Cardiac muscle cell (in vitro differentiated cells and primary cell): ENCODE results near the gene MED20. TPM values are rescaled to one million over a fixed set of nuclear protein-coding genes. Genes with fewer than 3 reads are reported as not detected.

ENCODE experiments used
- DNase-seq, 2 donors: peaks; one replicate each; pipeline versions ENCODE4 v3.0.0 to v3.0.0-alpha.2; 2010 to 2017; ENCODE audit warnings: low read depth in 1 of 2, low spot score in 1 of 2
- H3K27ac ChIP-seq: fragments of 200-600 bp; sonication (generic); 2 replicates; pipeline ENCODE4 v1.5.1; 2016
- H3K27me3 ChIP-seq: fragments of 200-600 bp; sonication (generic); 2 replicates; pipeline ENCODE4 v1.6.0; 2016; ENCODE audit warnings: control low read depth
- H3K36me3 ChIP-seq: fragments of 200-600 bp; sonication (generic); 2 replicates; pipeline ENCODE4 v1.5.1; 2016; ENCODE audit warnings: control low read depth
- H3K4me1 ChIP-seq: fragments of 200-600 bp; sonication (generic); 2 replicates; pipeline ENCODE4 v1.8.1; 2017; ENCODE audit warnings: low read depth, mild to moderate bottlenecking, mixed run types
- H3K4me3 ChIP-seq: fragments of 200-600 bp; sonication (generic); 2 replicates; pipeline ENCODE4 v1.5.1; 2016; ENCODE audit warnings: mild to moderate bottlenecking
- H3K9me3 ChIP-seq: fragments of 200-600 bp; sonication (generic); 2 replicates; pipeline ENCODE4 v1.5.1; 2017; ENCODE audit warnings: low read depth, mild to moderate bottlenecking, control low read depth
- CTCF ChIP-seq: IDR thresholded peaks from 2 replicates; pipeline ENCODE4 v1.5.1; 2012; ENCODE audit warnings: low read depth, mild to moderate bottlenecking, low read length
- polyA plus RNA-seq: library from polyadenylated mRNA; unstranded; fragments of >200 nt; fragmentation: Nextera tagmentation; extraction: Ambion mirVana; gene quantifications from 2 replicates; pipeline ENCODE4 v1.2.1, GENCODE V29; 2016
- total RNA-seq: library from RNA; depleted of rRNA; stranded (reverse); fragments of >200 nt; gene quantifications from 2 replicates; pipeline ENCODE4 v1.2.3, GENCODE V29; 2016

Gene MED20
- 18.0 and 18.5 TPM in 2 replicates for total RNA-seq
- polyA plus RNA-seq: 28.1 and 30.2 TPM in 2 replicates

GRCh38 chr6:41920921-41921711 is at the start of gene MED20, which contains the start of gene BYSL:
MED20 (minus strand) TSS chr6:41921139; CDS start chr6:41921018, 121 bp downstream.
BYSL (plus strand) TSS chr6:41921499; CDS start chr6:41921563, 64 bp downstream.
- peak; percentile 97 for TF ChIP-seq CTCF
- Histone ChIP-seq H3K27ac (peak within 1 kb of the TSS; percentile 97), H3K27me3 (no peaks in the 10 kb centered on the region), H3K4me1 (peaks cover 13% of the 10 kb centered on the region), H3K36me3 (peaks cover 3% of the 10 kb centered on the region), H3K9me3 (no peaks in the 10 kb centered on the region), H3K4me3 (peak within 1 kb of the TSS; percentile 67)
- peak; percentile 95 to 97 for DNase-seq

GRCh38 chr6:41970436-41970846 is 49.5 kb upstream of the MED20 start:
- H3K27ac ChIP-seq: no peak overlapping the region
- no peak overlapping the region for H3K4me3 ChIP-seq
- no peaks in the 10 kb centered on the region for H3K27me3 ChIP-seq
- DNase-seq: peak in 1 of 2 donors; percentile 67
- H3K4me1 ChIP-seq: no peaks in the 10 kb centered on the region
- no peaks in the 10 kb centered on the region for H3K9me3 ChIP-seq
- no peak for TF ChIP-seq CTCF
- no peaks in the 10 kb centered on the region for H3K36me3 ChIP-seq

- no peak overlapping the region for H3K4me3 ChIP-seq
- H3K4me1 ChIP-seq: no peaks in the 10 kb centered on the region
- no peaks in the 10 kb centered on the region for H3K27me3 ChIP-seq
- H3K36me3 ChIP-seq: no peaks in the 10 kb centered on the region
- no peak overlapping the region for H3K27ac ChIP-seq
- no peaks in the 10 kb centered on the region for H3K9me3 ChIP-seq
- peak in 1 of 2 donors; percentile 47 for DNase-seq
- no peak for TF ChIP-seq CTCF
Measured at GRCh38 chr6:41967312-41968287, 46.7 kb upstream of the MED20 start.

GRCh38 chr6:41966961-41967311 is 46.0 kb upstream of the MED20 start:
- Histone ChIP-seq H3K27ac (no peak overlapping the region), H3K27me3 (no peaks in the 10 kb centered on the region)
- TF ChIP-seq CTCF: no peak

GRCh38 chr6:41966214-41966920 is 45.4 kb upstream of the MED20 start:
- Histone ChIP-seq H3K9me3 (no peaks in the 10 kb centered on the region), H3K4me3 (no peak overlapping the region), H3K36me3 (no peaks in the 10 kb centered on the region), H3K4me1 (no peaks in the 10 kb centered on the region), H3K27ac (no peak overlapping the region), H3K27me3 (no peaks in the 10 kb centered on the region)
- no peak for TF ChIP-seq CTCF
- no peak for DNase-seq

More at GRCh38 chr6:41966961-41967311, 46.0 kb upstream of the MED20 start:
- H3K9me3 ChIP-seq: no peaks in the 10 kb centered on the region
- no peaks in the 10 kb centered on the region for H3K36me3 ChIP-seq
- no peak overlapping the region for H3K4me3 ChIP-seq
- peak in 1 of 2 donors; percentile 65 for DNase-seq
- H3K4me1 ChIP-seq: no peaks in the 10 kb centered on the region
